ENCODE measurements around the gene MRPL52.
"Not testable (repeated sequence)": the region's sequence is repeated elsewhere in the genome, so short reads cannot be mapped to it uniquely, and the experiment has no call there.

The MRPL52 gene

DNA sequence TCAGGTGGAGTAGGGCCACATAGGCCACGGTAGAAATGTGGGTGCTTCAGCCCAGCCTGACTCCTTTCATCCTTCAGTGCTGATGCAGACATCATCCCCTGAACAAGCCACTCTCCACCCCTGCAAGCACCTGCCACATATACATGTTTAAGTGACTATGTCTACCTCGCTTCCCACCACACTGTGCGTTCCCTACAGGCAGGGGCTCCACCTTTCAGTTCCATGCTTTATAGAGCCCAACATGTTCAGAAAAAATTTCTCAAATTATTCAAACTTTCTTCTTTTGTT, 26.1 kb upstream of the MRPL52 start:
- Mint-ChIP-seq H3K27ac (no peak overlapping the region), H3K27me3 (ENCODE audit: low read depth) (peaks cover 11% of the 10 kb centered on the region), H3K36me3 (ENCODE audit: low read depth) (no peaks in the 10 kb centered on the region), H3K4me1 (no peaks in the 10 kb centered on the region), H3K9me3 (no peaks in the 10 kb centered on the region), H3K4me3 (no peak overlapping the region)
- TF ChIP-seq, protein P1, sequence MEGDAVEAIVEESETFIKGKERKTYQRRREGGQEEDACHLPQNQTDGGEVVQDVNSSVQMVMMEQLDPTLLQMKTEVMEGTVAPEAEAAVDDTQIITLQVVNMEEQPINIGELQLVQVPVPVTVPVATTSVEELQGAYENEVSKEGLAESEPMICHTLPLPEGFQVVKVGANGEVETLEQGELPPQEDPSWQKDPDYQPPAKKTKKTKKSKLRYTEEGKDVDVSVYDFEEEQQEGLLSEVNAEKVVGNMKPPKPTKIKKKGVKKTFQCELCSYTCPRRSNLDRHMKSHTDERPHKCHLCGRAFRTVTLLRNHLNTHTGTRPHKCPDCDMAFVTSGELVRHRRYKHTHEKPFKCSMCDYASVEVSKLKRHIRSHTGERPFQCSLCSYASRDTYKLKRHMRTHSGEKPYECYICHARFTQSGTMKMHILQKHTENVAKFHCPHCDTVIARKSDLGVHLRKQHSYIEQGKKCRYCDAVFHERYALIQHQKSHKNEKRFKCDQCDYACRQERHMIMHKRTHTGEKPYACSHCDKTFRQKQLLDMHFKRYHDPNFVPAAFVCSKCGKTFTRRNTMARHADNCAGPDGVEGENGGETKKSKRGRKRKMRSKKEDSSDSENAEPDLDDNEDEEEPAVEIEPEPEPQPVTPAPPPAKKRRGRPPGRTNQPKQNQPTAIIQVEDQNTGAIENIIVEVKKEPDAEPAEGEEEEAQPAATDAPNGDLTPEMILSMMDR (IDR thresholded peaks at IDR 0.05; ENCODE audit: unreplicated experiment in 3 of 3): no peak

DNA sequence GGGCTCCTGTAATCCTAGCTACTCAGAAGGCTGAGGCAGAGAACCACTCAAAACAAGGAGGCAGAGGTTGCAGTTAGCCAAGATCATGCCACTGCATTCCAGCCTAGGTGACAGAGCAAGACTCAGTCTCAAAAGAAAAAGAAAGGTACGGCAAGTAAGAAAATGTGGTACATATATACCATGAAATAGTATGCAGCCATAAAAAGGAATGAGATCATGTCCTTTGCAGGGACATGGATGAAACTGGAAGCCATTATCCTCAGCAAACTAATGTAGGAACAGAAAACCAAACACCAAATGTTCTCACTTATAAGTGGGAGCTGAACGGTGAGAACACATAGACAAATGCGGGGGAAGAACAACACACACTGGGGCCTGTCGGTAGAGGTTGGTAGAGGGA, 24.5 kb upstream of the MRPL52 start:
- not testable (repeated sequence) for H3K27me3 Mint-ChIP-seq (ENCODE audit: low read depth); H3K4me1 Mint-ChIP-seq; H3K36me3 Mint-ChIP-seq (ENCODE audit: low read depth); H3K27ac Mint-ChIP-seq; H3K4me3 Mint-ChIP-seq; H3K9me3 Mint-ChIP-seq

DNA sequence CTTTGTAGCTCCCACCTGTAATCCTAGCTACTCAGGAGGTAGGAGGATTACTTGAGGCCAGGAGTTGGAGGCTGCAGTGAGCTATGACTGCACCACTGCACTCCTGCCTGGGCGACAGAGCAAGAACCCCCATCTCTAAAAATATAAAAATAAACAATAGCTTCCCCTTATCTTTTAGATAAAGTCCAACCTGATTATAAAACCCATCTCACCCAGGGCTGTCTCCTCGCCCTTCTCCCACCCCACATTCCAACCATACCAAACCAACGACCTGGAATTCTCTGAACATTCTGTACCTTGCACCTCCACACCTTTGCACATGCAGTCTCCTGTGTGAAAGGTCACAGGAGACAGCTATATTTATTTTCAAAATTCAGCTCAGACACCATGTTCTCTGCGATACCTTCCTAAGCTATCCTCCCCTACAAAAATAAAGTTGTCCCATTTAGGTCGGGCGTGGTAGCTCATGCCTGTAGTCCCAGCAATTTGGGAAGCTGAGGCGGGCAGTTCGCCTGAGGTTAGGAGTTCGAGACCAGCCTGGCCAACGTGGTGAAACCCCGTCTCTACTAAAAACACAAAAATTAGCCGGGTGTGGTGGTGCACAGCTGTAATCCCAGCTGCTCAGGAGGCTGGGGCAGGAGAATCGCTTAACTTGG, 22.1 kb upstream of the MRPL52 start:
- H3K9me3 Mint-ChIP-seq: no peaks in the 10 kb centered on the region
- peaks cover 4% of the 10 kb centered on the region for H3K27me3 Mint-ChIP-seq (ENCODE audit: low read depth)
- no peak overlapping the region for H3K4me3 Mint-ChIP-seq
- H3K4me1 Mint-ChIP-seq: peaks cover 7% of the 10 kb centered on the region
- H3K27ac Mint-ChIP-seq: no peak overlapping the region
- H3K36me3 Mint-ChIP-seq (ENCODE audit: low read depth): no peaks in the 10 kb centered on the region
- TF ChIP-seq, protein P1 (IDR thresholded peaks at IDR 0.05; ENCODE audit: unreplicated experiment in 3 of 3): no peak

DNA sequence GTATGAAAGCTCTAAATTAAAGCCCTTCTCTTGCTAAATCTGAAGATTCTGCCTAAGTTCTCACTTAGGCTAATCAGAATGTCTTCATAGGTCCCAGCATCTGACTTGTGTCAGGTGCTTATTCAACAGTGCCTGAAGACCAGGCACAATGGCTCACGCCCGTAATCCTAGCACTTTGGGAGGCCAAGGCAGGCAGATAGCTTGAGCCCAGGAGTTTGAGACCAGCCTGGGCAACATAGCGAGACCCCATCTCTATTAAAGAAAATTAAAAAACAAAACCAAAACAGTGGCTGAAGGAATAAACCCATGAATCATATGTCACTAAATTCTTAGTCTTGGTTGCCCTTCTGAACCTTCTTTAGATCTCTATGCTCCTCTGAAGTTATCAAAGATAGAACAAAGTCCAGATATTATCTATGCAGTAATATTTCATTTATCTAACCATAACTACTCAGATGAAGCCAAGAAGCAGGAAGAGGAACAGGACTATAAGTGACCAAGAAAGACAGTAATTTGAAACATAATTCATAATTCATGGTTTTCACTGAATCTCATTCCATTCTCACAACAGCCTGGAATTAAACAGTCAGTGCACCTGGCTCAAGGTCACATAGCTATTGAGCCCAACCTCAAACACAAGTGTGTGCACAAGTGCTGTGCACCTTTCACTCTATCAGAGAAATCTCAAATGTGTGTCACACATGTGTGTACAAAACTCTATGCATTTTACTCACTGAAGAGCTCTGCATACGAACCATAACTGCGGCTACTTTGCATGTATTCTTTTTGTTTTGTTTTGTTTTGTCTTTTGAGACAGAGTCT, 21.1 kb upstream of the MRPL52 start:
- no peaks in the 10 kb centered on the region for H3K9me3 Mint-ChIP-seq
- peaks cover 4% of the 10 kb centered on the region for H3K27me3 Mint-ChIP-seq (ENCODE audit: low read depth)
- H3K4me1 Mint-ChIP-seq: peaks cover 12% of the 10 kb centered on the region
- H3K27ac Mint-ChIP-seq: no peak overlapping the region
- H3K36me3 Mint-ChIP-seq (ENCODE audit: low read depth): no peaks in the 10 kb centered on the region
- no peak overlapping the region for H3K4me3 Mint-ChIP-seq
- TF ChIP-seq, protein P1 (IDR thresholded peaks at IDR 0.05; ENCODE audit: unreplicated experiment in 3 of 3): no peak

DNA sequence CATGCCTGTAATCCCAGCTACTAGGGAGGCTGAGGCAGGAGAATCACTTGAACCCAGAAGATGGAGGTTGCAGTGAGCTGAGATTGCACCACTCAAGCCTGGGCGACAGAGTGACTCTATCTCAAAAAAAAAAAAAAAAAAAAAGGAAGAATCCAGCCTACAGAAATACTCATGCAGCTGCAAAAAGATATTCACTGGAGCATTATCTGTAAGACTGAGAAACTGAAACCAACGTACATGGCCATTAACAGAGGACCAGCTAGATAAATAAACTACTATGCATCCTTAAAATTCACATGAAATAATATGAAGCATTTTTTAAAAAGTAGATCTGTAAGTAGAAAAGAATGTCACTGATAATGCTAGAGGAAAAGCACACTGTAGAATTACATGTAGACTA, 18.0 kb upstream of the MRPL52 start:
- H3K4me3 Mint-ChIP-seq: no peak overlapping the region
- TF ChIP-seq, protein P1 (IDR thresholded peaks at IDR 0.05; ENCODE audit: unreplicated experiment in 3 of 3): no peak
- no peaks in the 10 kb centered on the region for H3K9me3 Mint-ChIP-seq
- no peak overlapping the region for H3K27ac Mint-ChIP-seq
- no peaks in the 10 kb centered on the region for H3K27me3 Mint-ChIP-seq (ENCODE audit: low read depth)
- H3K4me1 Mint-ChIP-seq: peaks cover 31% of the 10 kb centered on the region
- no peaks in the 10 kb centered on the region for H3K36me3 Mint-ChIP-seq (ENCODE audit: low read depth)

DNA sequence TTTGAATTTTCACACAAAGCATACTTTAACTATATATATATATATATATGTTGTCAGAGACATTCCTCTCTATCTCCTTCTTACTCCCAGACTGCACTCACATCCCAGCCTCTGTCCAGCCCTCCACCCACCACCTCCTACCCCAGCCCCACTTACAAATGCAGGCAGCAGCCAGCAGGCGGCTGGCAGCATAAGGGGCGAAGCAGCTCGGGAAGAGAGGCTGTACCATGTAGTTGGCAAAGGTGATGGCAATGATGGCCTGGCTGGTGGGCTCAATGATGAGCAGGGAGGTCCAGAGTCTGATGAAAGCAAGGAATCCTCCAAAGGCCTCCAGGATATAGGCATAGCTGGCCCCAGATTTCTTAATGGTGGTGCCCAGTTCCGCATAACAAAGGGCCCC, 16.9 kb upstream of the MRPL52 start:
- no peak overlapping the region for H3K4me3 Mint-ChIP-seq
- peak overlapping the region in 1 of 3 experiments; percentile 24 for H3K27ac Mint-ChIP-seq
- H3K36me3 Mint-ChIP-seq (ENCODE audit: low read depth): no peaks in the 10 kb centered on the region
- H3K9me3 Mint-ChIP-seq: no peaks in the 10 kb centered on the region
- peaks cover 32% of the 10 kb centered on the region for H3K4me1 Mint-ChIP-seq
- no peaks in the 10 kb centered on the region for H3K27me3 Mint-ChIP-seq (ENCODE audit: low read depth)
- TF ChIP-seq, protein P1 (IDR thresholded peaks at IDR 0.05; ENCODE audit: unreplicated experiment in 3 of 3): no peak

All from nephron (organoid).